ENCODE results near the gene TTN. TPM values are rescaled to one million over a fixed set of nuclear protein-coding genes. Genes with fewer than 3 reads are reported as not detected.

Gene TTN
- total RNA-seq, 2 experiments from 2014 or later = 0.02 to 0.19 TPM

- no peaks in the 10 kb centered on the region for H3K9me2 ChIP-seq (ENCODE audit: insufficient read depth, low read length)
- TF ChIP-seq EZH2phosphoT487 (IDR thresholded peaks at IDR 0.05; ENCODE audit: borderline replicate concordance, low read depth, low read length) (no peak), CTCF (conservative IDR thresholded peaks at IDR 0.05; ENCODE audit: low read length) (no peak)
- H3K9me3 ChIP-seq (ENCODE audit: low read length) = no peaks in the 10 kb centered on the region
- BruUV-seq (replicated peaks) = no TSS peak
- H3K4me2 ChIP-seq (ENCODE audit: low read length) = no peak overlapping the region
- intact Hi-C loops (cut with micrococcal nuclease; ENCODE audit: unreplicated experiment) = no loop called here
- H3K4me1 ChIP-seq (ENCODE audit: insufficient read depth, low read length, poor library complexity, severe bottlenecking) = no peaks in the 10 kb centered on the region
- DNase-seq (ENCODE audit: low spot score) = no peak
- no peaks in the 10 kb centered on the region for H3K79me2 ChIP-seq (ENCODE audit: insufficient read depth, low read depth, low read length)
- ChIA-PET CTCF (ENCODE audit: unreplicated experiment) (no interaction called here), POLR2A (no interaction called here)
- H3K36me3 ChIP-seq (ENCODE audit: insufficient read depth, low read length) = no peaks in the 10 kb centered on the region
- no peak overlapping the region for H3K27ac ChIP-seq (ENCODE audit: low read depth, low read length, poor library complexity, severe bottlenecking)
- no peaks in the 10 kb centered on the region for H4K20me1 ChIP-seq (ENCODE audit: insufficient read depth, low read length)
- H3K4me3 ChIP-seq (ENCODE audit: low read depth, low read length, poor library complexity, severe bottlenecking) = no peak overlapping the region
- H2AFZ ChIP-seq (ENCODE audit: low read length) = no peak overlapping the region
Measured at GRCh38 chr2:178628605-178629004, 178.6 kb downstream of the TTN start.

- TF ChIP-seq CTCF (conservative IDR thresholded peaks at IDR 0.05; ENCODE audit: low read length) = no peak
- TF ChIP-seq EZH2phosphoT487 (IDR thresholded peaks at IDR 0.05; ENCODE audit: borderline replicate concordance, low read depth, low read length) = no peak
- no peaks in the 10 kb centered on the region for H4K20me1 ChIP-seq (ENCODE audit: insufficient read depth, low read length)
- intact Hi-C loops (cut with micrococcal nuclease; ENCODE audit: unreplicated experiment) = no loop called here
- H3K4me1 ChIP-seq (ENCODE audit: insufficient read depth, low read length, poor library complexity, severe bottlenecking) = no peaks in the 10 kb centered on the region
- H3K9me2 ChIP-seq (ENCODE audit: insufficient read depth, low read length) = no peaks in the 10 kb centered on the region
- DNase-seq (ENCODE audit: low spot score) = no peak
- BruUV-seq (replicated peaks) = no TSS peak
- no peak overlapping the region for H3K4me2 ChIP-seq (ENCODE audit: low read length)
- no peak overlapping the region for H3K27ac ChIP-seq (ENCODE audit: low read depth, low read length, poor library complexity, severe bottlenecking)
- H3K9me3 ChIP-seq (ENCODE audit: low read length) = no peaks in the 10 kb centered on the region
- H3K4me3 ChIP-seq (ENCODE audit: low read depth, low read length, poor library complexity, severe bottlenecking) = no peak overlapping the region
- no peaks in the 10 kb centered on the region for H3K36me3 ChIP-seq (ENCODE audit: insufficient read depth, low read length)
- no peaks in the 10 kb centered on the region for H3K79me2 ChIP-seq (ENCODE audit: insufficient read depth, low read depth, low read length)
- POLR2A ChIA-PET = interaction anchor here (0.8 kb wide), 1 partner anchor 303 kb away, joined by 3 read pairs; no protein-coding TSS in a partner anchor
- no peak overlapping the region for H2AFZ ChIP-seq (ENCODE audit: low read length)
- CTCF ChIA-PET (ENCODE audit: unreplicated experiment) = no interaction called here
Measured at GRCh38 chr2:178627401-178627800, 179.8 kb downstream of the TTN start.

GRCh38 chr2:178615969-178616368 is 191.3 kb downstream of the TTN start:
- ChIA-PET CTCF (ENCODE audit: unreplicated experiment) (no interaction called here), POLR2A (interaction anchor here (0.7 kb wide), 1 partner anchor 15 kb away, joined by 3 read pairs; no protein-coding TSS in a partner anchor)
- no peak overlapping the region for H3K4me2 ChIP-seq (ENCODE audit: low read length)
- no peak for TF ChIP-seq EZH2phosphoT487 (IDR thresholded peaks at IDR 0.05; ENCODE audit: borderline replicate concordance, low read depth, low read length)
- no peak for TF ChIP-seq CTCF (conservative IDR thresholded peaks at IDR 0.05; ENCODE audit: low read length)
- H3K36me3 ChIP-seq (ENCODE audit: insufficient read depth, low read length) = no peaks in the 10 kb centered on the region
- no peaks in the 10 kb centered on the region for H4K20me1 ChIP-seq (ENCODE audit: insufficient read depth, low read length)
- BruUV-seq (replicated peaks) = no TSS peak
- no peak overlapping the region for H3K27ac ChIP-seq (ENCODE audit: low read depth, low read length, poor library complexity, severe bottlenecking)
- H3K79me2 ChIP-seq (ENCODE audit: insufficient read depth, low read depth, low read length) = no peaks in the 10 kb centered on the region
- no peaks in the 10 kb centered on the region for H3K4me1 ChIP-seq (ENCODE audit: insufficient read depth, low read length, poor library complexity, severe bottlenecking)
- no peak for DNase-seq (ENCODE audit: low spot score)
- intact Hi-C loops (cut with micrococcal nuclease; ENCODE audit: unreplicated experiment) = no loop called here
- H3K4me3 ChIP-seq (ENCODE audit: low read depth, low read length, poor library complexity, severe bottlenecking) = no peak overlapping the region
- no peaks in the 10 kb centered on the region for H3K9me3 ChIP-seq (ENCODE audit: low read length)
- no peak overlapping the region for H2AFZ ChIP-seq (ENCODE audit: low read length)
- no peaks in the 10 kb centered on the region for H3K9me2 ChIP-seq (ENCODE audit: insufficient read depth, low read length)
